Epithelial cell of proximal tubule (primary cell): ENCODE measurements around the gene PTPRG. TPM values are rescaled to one million over a fixed set of nuclear protein-coding genes. Genes with fewer than 3 reads are reported as not detected.

Source experiments
- DNase-seq: peaks from one replicate; pipeline ENCODE4 v3.0.0-alpha.2; 2011; ENCODE audit warnings: low read depth
- H3K4me3 ChIP-seq: 2 replicates; pipeline ENCODE4 v1.5.1; 2011; ENCODE audit warnings: low read depth, mild to moderate bottlenecking, low read length
- CTCF ChIP-seq: conservative IDR thresholded peaks from 2 replicates; pipeline ENCODE4 v1.5.1; 2012; ENCODE audit warnings: low read depth, mild to moderate bottlenecking, low read length
- total RNA-seq: library from RNA; depleted of rRNA; stranded (reverse); fragments of >200 nt; gene quantifications from 2 replicates; pipeline ENCODE4 v1.2.3, GENCODE V29; 2015

PTPRG gene
- total RNA-seq, 1 donor from 2014 or later = 13.5 TPM

- DNase-seq = no peak
- no peak for TF ChIP-seq CTCF
- no peak overlapping the region for H3K4me3 ChIP-seq
Measured at GRCh38 chr3:61648481-61648880, 87.1 kb downstream of the PTPRG start.

- no peak for TF ChIP-seq CTCF
- DNase-seq = no peak
Measured at GRCh38 chr3:61649381-61650170, 88.2 kb downstream of the PTPRG start.

GRCh38 chr3:61650276-61650675 lies 88.9 kb downstream of the PTPRG start:
- peak; percentile 33 for DNase-seq
- no peak overlapping the region for H3K4me3 ChIP-seq
- TF ChIP-seq CTCF = no peak

More at GRCh38 chr3:61649381-61650170, 88.2 kb downstream of the PTPRG start:
- H3K4me3 ChIP-seq = no peak overlapping the region

- DNase-seq = no peak
- TF ChIP-seq CTCF = no peak
- no peak overlapping the region for H3K4me3 ChIP-seq
Measured at GRCh38 chr3:61650719-61651410, 89.5 kb downstream of the PTPRG start.

GRCh38 chr3:61657689-61658088 lies 96.3 kb downstream of the PTPRG start:
- H3K4me3 ChIP-seq = no peak overlapping the region
- no peak for DNase-seq
- TF ChIP-seq CTCF = no peak

- TF ChIP-seq CTCF = no peak
- no peak overlapping the region for H3K4me3 ChIP-seq
- no peak for DNase-seq
Measured at GRCh38 chr3:61662861-61663260, 101.5 kb downstream of the PTPRG start.
